Small intestine (tissue), 4 donors: ENCODE data around the gene ZNF787. TPM values are rescaled to one million over a fixed set of nuclear protein-coding genes. Genes with fewer than 3 reads are reported as not detected.

ENCODE experiments used
- polyA plus RNA-seq, 4 donors: library from polyadenylated mRNA; stranded (reverse) in 3 of 4; unstranded in 1 of 4; fragments of 200-250 nt in 3 of 4; fragments of 120-200 nt in 1 of 4; gene quantifications; one replicate each; pipeline versions ENCODE4 v1.2.1 to v1.2.3, GENCODE V29; 2013
- donor health status: healthy with polysubstance abuse.
- donor health status: Bipolar disorder and iron deficiency.
- donor health status: healthy.

Gene ZNF787
- polyA plus RNA-seq, 4 donors, result 29.9 to 34.9 (median 31.8) TPM

Other genes with a start within 250 kb of the ZNF787 start
- not detected for gene NLRP13, start 189.0 kb downstream of the ZNF787 start, polyA plus RNA-seq
- not detected for gene NLRP8, start 173.5 kb downstream of the ZNF787 start, polyA plus RNA-seq
- gene NLRP5, start 134.5 kb downstream of the ZNF787 start, polyA plus RNA-seq, result not detected
- gene ZNF444, start 20.0 kb upstream of the ZNF787 start, polyA plus RNA-seq, result 10 to 100 TPM; 20.1 to 40.6 (median 25.3) TPM
- gene GALP, start 54.7 kb upstream of the ZNF787 start, polyA plus RNA-seq, result not detected
- under 1 TPM in 1 of 4 donors, not detected in 3; 0.06 TPM for gene ZSCAN5B, start 76.5 kb upstream of the ZNF787 start, polyA plus RNA-seq
- gene ZSCAN5C, start 81.0 kb upstream of the ZNF787 start, polyA plus RNA-seq, result not detected
- gene EDDM13, start 151.5 kb upstream of the ZNF787 start, polyA plus RNA-seq, result 1 to 10 TPM in 2 of 4 donors, not detected in 2; 1.4 to 1.7 TPM
- 10 to 100 TPM in 1 of 4 donors, 1 to 10 TPM in 3; 5.4 to 10.4 (median 7.5) TPM for gene ZSCAN5A, start 193.5 kb upstream of the ZNF787 start, polyA plus RNA-seq